Cardiac muscle cell (in vitro differentiated cells and primary cell): ENCODE data around the gene PPP1R3F. TPM values are rescaled to one million over a fixed set of nuclear protein-coding genes. Genes with fewer than 3 reads are reported as not detected.

Experiments used
- DNase-seq, 2 donors: peaks; one replicate each; pipeline versions ENCODE4 v3.0.0 to v3.0.0-alpha.2; 2010 to 2017; ENCODE audit warnings: low read depth in 1 of 2, low spot score in 1 of 2
- H3K27ac ChIP-seq: fragments of 200-600 bp; sonication (generic); 2 replicates; pipeline ENCODE4 v1.5.1; 2016
- H3K27me3 ChIP-seq: fragments of 200-600 bp; sonication (generic); 2 replicates; pipeline ENCODE4 v1.6.0; 2016; ENCODE audit warnings: control low read depth
- H3K36me3 ChIP-seq: fragments of 200-600 bp; sonication (generic); 2 replicates; pipeline ENCODE4 v1.5.1; 2016; ENCODE audit warnings: control low read depth
- H3K4me1 ChIP-seq: fragments of 200-600 bp; sonication (generic); 2 replicates; pipeline ENCODE4 v1.8.1; 2017; ENCODE audit warnings: low read depth, mild to moderate bottlenecking, mixed run types
- H3K4me3 ChIP-seq: fragments of 200-600 bp; sonication (generic); 2 replicates; pipeline ENCODE4 v1.5.1; 2016; ENCODE audit warnings: mild to moderate bottlenecking
- H3K9me3 ChIP-seq: fragments of 200-600 bp; sonication (generic); 2 replicates; pipeline ENCODE4 v1.5.1; 2017; ENCODE audit warnings: low read depth, mild to moderate bottlenecking, control low read depth
- CTCF ChIP-seq: IDR thresholded peaks from 2 replicates; pipeline ENCODE4 v1.5.1; 2012; ENCODE audit warnings: low read depth, mild to moderate bottlenecking, low read length
- polyA plus RNA-seq: library from polyadenylated mRNA; unstranded; fragments of >200 nt; fragmentation: Nextera tagmentation; extraction: Ambion mirVana; gene quantifications from 2 replicates; pipeline ENCODE4 v1.2.1, GENCODE V29; 2016
- total RNA-seq: library from RNA; depleted of rRNA; stranded (reverse); fragments of >200 nt; gene quantifications from 2 replicates; pipeline ENCODE4 v1.2.3, GENCODE V29; 2016

The PPP1R3F gene
- total and polyA plus RNA-seq, 2 experiments from 2014 or later = 24.4 to 32.6 TPM

- no peak for DNase-seq
- no peak overlapping the region for H3K4me3 ChIP-seq
- no peaks in the 10 kb centered on the region for H3K9me3 ChIP-seq
- H3K27me3 ChIP-seq = no peaks in the 10 kb centered on the region
- H3K36me3 ChIP-seq = no peaks in the 10 kb centered on the region
- TF ChIP-seq CTCF = no peak
- H3K4me1 ChIP-seq = no peaks in the 10 kb centered on the region
- H3K27ac ChIP-seq = no peak overlapping the region
Observed at GRCh38 chrX:49256268-49256995, 13.2 kb upstream of the PPP1R3F start.

GRCh38 chrX:49257074-49257790 lies 12.4 kb upstream of the PPP1R3F start:
- H3K9me3 ChIP-seq = no peaks in the 10 kb centered on the region
- no peaks in the 10 kb centered on the region for H3K4me1 ChIP-seq
- H3K27ac ChIP-seq = no peak overlapping the region
- no peak overlapping the region for H3K4me3 ChIP-seq
- DNase-seq = no peak
- TF ChIP-seq CTCF = no peak
- H3K36me3 ChIP-seq = no peaks in the 10 kb centered on the region
- no peaks in the 10 kb centered on the region for H3K27me3 ChIP-seq

- Histone ChIP-seq H3K27ac (no peak overlapping the region), H3K36me3 (no peaks in the 10 kb centered on the region), H3K9me3 (no peaks in the 10 kb centered on the region), H3K4me3 (no peak overlapping the region), H3K4me1 (no peaks in the 10 kb centered on the region), H3K27me3 (no peaks in the 10 kb centered on the region)
- no peak for TF ChIP-seq CTCF
- no peak for DNase-seq
Observed at GRCh38 chrX:49257846-49258748, 11.5 kb upstream of the PPP1R3F start.

- TF ChIP-seq CTCF = no peak
- DNase-seq = no peak
- no peaks in the 10 kb centered on the region for H3K36me3 ChIP-seq
- H3K27ac ChIP-seq = no peak overlapping the region
- H3K4me3 ChIP-seq = no peak overlapping the region
- H3K4me1 ChIP-seq = no peaks in the 10 kb centered on the region
- H3K27me3 ChIP-seq = no peaks in the 10 kb centered on the region
- no peaks in the 10 kb centered on the region for H3K9me3 ChIP-seq
Observed at GRCh38 chrX:49258749-49259124, 10.9 kb upstream of the PPP1R3F start.

GRCh38 chrX:49260221-49260985 lies 9.2 kb upstream of the PPP1R3F start:
- H3K27ac ChIP-seq = no peak overlapping the region
- no peak for DNase-seq
- H3K27me3 ChIP-seq = no peaks in the 10 kb centered on the region
- H3K4me3 ChIP-seq = no peak overlapping the region
- no peak for TF ChIP-seq CTCF
- no peaks in the 10 kb centered on the region for H3K4me1 ChIP-seq
- no peaks in the 10 kb centered on the region for H3K9me3 ChIP-seq
- H3K36me3 ChIP-seq = no peaks in the 10 kb centered on the region
